NOMO-1 (cell line): Measurements from ENCODE around the gene EYA2.

ENCODE experiments used
- DNase-seq, 2 experiments: peaks; one replicate each; lab custom pipeline; 2025; ENCODE audit not compliant: unreplicated experiment in 2 of 2; lab: John Stamatoyannopoulos, UW

Gene EYA2

DNA sequence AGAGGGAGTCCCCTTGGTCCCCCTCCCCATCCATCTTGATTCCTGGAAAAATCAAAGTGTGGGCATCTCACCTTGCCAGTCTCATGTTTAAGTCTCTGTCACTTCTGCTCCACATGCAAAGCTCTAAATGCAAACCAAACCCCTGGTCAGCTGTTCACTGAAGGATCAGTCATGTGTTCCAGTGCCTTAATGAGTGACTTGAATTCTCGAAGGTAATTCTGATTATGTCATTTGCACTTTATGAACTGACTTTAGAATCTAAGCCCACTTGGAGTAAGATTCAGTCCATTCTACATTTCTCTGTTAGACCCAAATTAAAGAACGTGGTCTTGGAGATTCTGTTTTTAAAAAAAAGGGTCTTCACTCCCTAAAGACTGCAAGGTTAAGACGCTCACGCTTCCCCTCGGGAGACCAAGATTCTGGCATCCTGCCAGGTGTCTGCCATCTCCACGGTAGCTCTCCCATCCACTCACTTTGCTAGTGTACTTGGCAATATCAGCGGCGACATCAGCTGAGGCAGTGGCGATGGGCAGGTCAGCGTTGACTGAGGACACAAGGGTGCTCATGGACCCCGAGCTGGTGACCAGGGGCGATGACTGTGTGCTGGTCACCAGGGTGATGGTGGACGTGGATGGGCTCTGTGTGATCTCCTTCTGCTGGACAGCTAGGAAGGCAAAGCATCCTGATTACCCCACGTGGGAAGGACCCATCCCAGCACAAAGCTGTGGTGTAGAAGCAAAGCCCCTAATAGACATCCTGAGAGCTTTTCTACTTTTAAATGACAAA is 341.4 kb downstream of the EYA2 start:
- no peak for DNase-seq

DNA sequence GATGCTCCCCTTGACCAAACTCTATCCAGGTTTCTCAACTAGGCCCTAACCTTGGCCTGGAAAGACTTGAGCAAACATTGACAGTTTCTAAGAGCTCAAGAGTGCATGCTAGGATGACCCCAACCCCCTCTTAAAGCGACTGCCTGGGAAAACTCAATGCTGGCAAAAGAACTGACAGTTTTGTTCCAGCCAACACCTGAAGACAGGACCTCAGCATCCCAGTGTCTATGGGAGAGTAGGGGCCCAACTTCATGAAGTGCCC is 341.9 kb downstream of the EYA2 start:
- DNase-seq = no peak

DNA sequence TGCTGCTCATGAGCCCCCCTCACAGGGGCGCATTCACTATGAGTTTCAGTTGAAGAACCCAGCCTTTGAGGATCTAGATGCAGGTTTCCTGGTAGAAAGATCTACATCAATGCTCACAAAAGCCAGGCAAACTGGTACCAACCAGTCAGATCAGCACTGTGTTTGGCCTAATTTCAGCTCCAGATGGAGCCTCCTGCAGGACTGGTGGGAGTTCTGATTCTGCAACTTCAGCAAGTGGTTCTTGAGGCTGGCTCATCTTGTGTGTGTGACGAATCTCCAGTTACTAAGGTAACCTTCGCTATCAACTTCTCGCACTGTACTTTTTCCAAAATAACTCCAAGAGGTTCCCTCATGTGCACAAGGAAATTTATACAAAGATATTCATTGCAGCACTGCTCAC is 343.1 kb downstream of the EYA2 start:
- no peak for DNase-seq
